Fibroblast of lung (primary cell): Measurements from ENCODE around the gene COL1A1. TPM values are rescaled to one million over a fixed set of nuclear protein-coding genes. Genes with fewer than 3 reads are reported as not detected.

Experiments used
- DNase-seq, 2 donors: peaks; one replicate each; pipeline versions ENCODE4 v3.0.0 to v3.0.0-alpha.2; 2010; ENCODE audit warnings: low read depth in 2 of 2
- H2AFZ ChIP-seq: 2 replicates; pipeline ENCODE4 v1.5.1; 2012; ENCODE audit warnings: low read length, control low read depth, inconsistent platforms
- H3K27ac ChIP-seq: 2 replicates; pipeline ENCODE4 v1.5.1; 2011; ENCODE audit warnings: low read length, control low read depth; ENCODE audit not compliant: insufficient read depth
- H3K27me3 ChIP-seq: 2 replicates; pipeline ENCODE4 v1.5.1; 2011; ENCODE audit warnings: mild to moderate bottlenecking, low read length; ENCODE audit not compliant: control insufficient read depth, insufficient read depth
- H3K36me3 ChIP-seq: 2 replicates; pipeline ENCODE4 v1.5.1; 2011; ENCODE audit warnings: low read length; ENCODE audit not compliant: control insufficient read depth, insufficient read depth
- H3K4me1 ChIP-seq: 2 replicates; pipeline ENCODE4 v1.5.1; 2011; ENCODE audit warnings: low read length; ENCODE audit not compliant: control insufficient read depth, insufficient read depth; ENCODE audit errors: extremely low read depth
- H3K4me2 ChIP-seq: 2 replicates; pipeline ENCODE4 v1.5.1; 2011; ENCODE audit warnings: low read length, control low read depth; ENCODE audit not compliant: insufficient read depth; ENCODE audit errors: extremely low read depth
- H3K4me3 ChIP-seq, 4 experiments: fragments of 200-600 bp in 1 of 4; sonication (generic) in 1 of 4; replicated peaks in 1 of 4; 2 replicates each; pipeline ENCODE4 v1.5.1; 2011 to 2016; ENCODE audit warnings: low read length in 4 of 4, low read depth in 3 of 4, mild to moderate bottlenecking in 3 of 4, control low read depth in 2 of 4, inconsistent platforms in 1 of 4, mixed read lengths in 1 of 4; ENCODE audit not compliant: insufficient read depth in 1 of 4; ENCODE audit errors: control extremely low read depth in 1 of 4
- H3K79me2 ChIP-seq: 2 replicates; pipeline ENCODE4 v1.5.1; 2012; ENCODE audit warnings: mild to moderate bottlenecking, low read length, inconsistent platforms; ENCODE audit not compliant: control insufficient read depth, insufficient read depth
- H3K9ac ChIP-seq: 2 replicates; pipeline ENCODE4 v1.5.1; 2011; ENCODE audit warnings: mild to moderate bottlenecking, low read length, control low read depth; ENCODE audit not compliant: insufficient read depth
- H3K9me3 ChIP-seq: 2 replicates; pipeline ENCODE4 v1.5.1; 2012; ENCODE audit warnings: low read depth, low read length; ENCODE audit not compliant: control insufficient read depth, insufficient read depth
- H4K20me1 ChIP-seq: 2 replicates; pipeline ENCODE4 v1.5.1; 2011; ENCODE audit warnings: low read length; ENCODE audit not compliant: control insufficient read depth, insufficient read depth; ENCODE audit errors: extremely low read depth
- EZH2 ChIP-seq: IDR thresholded peaks from 2 replicates; pipeline ENCODE4 v1.5.1; 2012; ENCODE audit warnings: low read length, control low read depth, mild to moderate bottlenecking; ENCODE audit errors: missing control alignments
- polyA plus RNA-seq, 2 donors: library from polyadenylated mRNA; depleted of rRNA in 1 of 2; stranded (reverse) in 1 of 2; unstranded in 1 of 2; fragments of >200 nt; gene quantifications; 2 replicates each; pipeline ENCODE4 v1.2.1, GENCODE V29; 2011 to 2012; ENCODE audit warnings: missing spikeins in 1 of 2
- total RNA-seq: library from RNA; depleted of rRNA; stranded (reverse); fragments of >200 nt; gene quantifications from 2 replicates; pipeline ENCODE4 v1.2.1, GENCODE V29; 2014
- TF ChIP-seq, protein P1 (sequence below), 2 donors: IDR thresholded peaks in 1 of 2; conservative IDR thresholded peaks in 1 of 2; 1 replicate in 1 of 2; 2 replicates in 1 of 2; pipeline ENCODE4 v1.5.1; 2011 to 2012; ENCODE audit warnings: low read length in 2 of 2, control low read depth in 1 of 2, inconsistent platforms in 1 of 2, low read depth in 1 of 2, mild to moderate bottlenecking in 1 of 2

The COL1A1 gene
- total and polyA plus RNA-seq, 2 donors (not counting 1 experiment from before 2014, with no cell fraction given): 541 to 584 TPM

DNA sequence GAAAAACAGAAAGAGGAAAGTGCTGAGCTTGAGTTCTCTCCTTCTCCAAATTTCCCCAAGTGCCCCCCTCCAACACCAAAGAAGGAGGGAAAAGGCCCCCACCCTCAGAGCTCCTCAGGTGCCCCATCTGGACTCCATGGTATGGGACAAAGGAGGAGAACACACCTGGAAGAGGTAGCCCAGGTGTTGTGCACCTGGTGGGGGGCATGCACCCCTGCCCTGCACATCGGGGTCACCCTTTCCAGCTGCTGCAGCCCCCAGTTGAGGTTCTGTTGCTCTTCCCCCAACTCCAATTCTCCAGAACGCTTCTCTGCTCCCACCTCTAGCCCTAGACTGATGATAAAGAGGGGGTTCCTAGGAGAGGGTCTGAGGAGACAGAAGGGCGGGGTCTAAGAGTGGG is 3.0 kb upstream of the COL1A1 start:
- peak overlapping the region; percentile 50 for H3K27ac ChIP-seq
- no peaks in the 10 kb centered on the region for H3K9me3 ChIP-seq
- H3K4me1 ChIP-seq: peaks cover 51% of the 10 kb centered on the region
- peaks cover 3% of the 10 kb centered on the region for H3K36me3 ChIP-seq
- no peaks in the 10 kb centered on the region for H4K20me1 ChIP-seq
- H2AFZ ChIP-seq: no peak overlapping the region
- peak overlapping the region in 1 of 4 experiments; percentile 31 for H3K4me3 ChIP-seq
- DNase-seq: no peak
- H3K27me3 ChIP-seq: no peaks in the 10 kb centered on the region
- H3K79me2 ChIP-seq: peaks cover 20% of the 10 kb centered on the region
- H3K4me2 ChIP-seq: peak overlapping the region; percentile 76
- H3K9ac ChIP-seq: peak overlapping the region; percentile 14
- TF ChIP-seq EZH2: no peak
- TF ChIP-seq, protein P1, sequence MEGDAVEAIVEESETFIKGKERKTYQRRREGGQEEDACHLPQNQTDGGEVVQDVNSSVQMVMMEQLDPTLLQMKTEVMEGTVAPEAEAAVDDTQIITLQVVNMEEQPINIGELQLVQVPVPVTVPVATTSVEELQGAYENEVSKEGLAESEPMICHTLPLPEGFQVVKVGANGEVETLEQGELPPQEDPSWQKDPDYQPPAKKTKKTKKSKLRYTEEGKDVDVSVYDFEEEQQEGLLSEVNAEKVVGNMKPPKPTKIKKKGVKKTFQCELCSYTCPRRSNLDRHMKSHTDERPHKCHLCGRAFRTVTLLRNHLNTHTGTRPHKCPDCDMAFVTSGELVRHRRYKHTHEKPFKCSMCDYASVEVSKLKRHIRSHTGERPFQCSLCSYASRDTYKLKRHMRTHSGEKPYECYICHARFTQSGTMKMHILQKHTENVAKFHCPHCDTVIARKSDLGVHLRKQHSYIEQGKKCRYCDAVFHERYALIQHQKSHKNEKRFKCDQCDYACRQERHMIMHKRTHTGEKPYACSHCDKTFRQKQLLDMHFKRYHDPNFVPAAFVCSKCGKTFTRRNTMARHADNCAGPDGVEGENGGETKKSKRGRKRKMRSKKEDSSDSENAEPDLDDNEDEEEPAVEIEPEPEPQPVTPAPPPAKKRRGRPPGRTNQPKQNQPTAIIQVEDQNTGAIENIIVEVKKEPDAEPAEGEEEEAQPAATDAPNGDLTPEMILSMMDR (conservative IDR thresholded peaks at IDR 0.05 in 1 of 2, IDR thresholded peaks at IDR 0.05 in 1 of 2; ENCODE audit: low read depth in 1 of 2, low read length in 2 of 2): no peak

DNA sequence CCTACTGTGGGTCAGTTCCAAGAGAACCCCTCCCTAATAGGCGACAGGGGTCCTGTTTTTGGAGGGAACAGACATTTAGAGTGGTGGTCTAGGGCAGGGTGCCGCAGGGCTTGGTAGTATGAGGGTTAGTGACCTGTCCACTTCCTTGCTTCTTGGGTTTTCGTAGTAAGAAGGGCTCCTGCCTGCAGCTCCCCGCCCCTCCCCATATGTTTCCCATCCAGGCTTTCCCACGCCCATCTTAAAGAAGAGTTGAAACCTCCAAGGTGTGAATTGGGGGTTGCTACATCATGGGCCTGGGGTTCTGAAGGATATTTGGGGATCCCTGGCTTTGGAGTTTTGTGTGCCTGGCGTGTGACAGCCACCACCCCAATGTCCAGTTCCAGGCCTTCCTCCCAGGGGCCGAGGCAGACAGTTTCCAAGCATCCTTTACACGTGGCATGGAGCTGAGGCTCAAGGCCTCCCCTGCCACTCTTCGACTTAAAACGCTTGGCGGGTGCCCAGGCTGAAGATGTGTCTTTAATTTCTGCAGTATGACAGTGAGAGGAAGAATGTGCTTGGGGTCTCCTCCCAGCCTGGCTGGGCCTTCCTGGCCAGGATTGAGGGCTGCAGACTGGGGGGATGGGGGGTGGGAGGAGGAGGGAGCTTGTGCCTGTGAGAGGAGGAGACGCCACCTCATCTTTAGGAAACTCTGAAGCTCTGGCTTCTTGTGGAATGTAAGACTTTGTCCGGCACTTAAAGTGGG is 2.3 kb upstream of the COL1A1 start:
- Histone ChIP-seq H3K27ac (peak overlapping the region; percentile 80), H2AFZ (no peak overlapping the region), H3K4me2 (peak overlapping the region; percentile 28), H3K27me3 (no peaks in the 10 kb centered on the region), H3K4me3 (peak overlapping the region in 1 of 4 experiments; percentile 42), H4K20me1 (no peaks in the 10 kb centered on the region), H3K9me3 (no peaks in the 10 kb centered on the region), H3K9ac (no peak overlapping the region), H3K79me2 (peaks cover 27% of the 10 kb centered on the region), H3K4me1 (peaks cover 45% of the 10 kb centered on the region), H3K36me3 (peaks cover 5% of the 10 kb centered on the region)
- no peak for TF ChIP-seq EZH2
- TF ChIP-seq, protein P1 (conservative IDR thresholded peaks at IDR 0.05 in 1 of 2, IDR thresholded peaks at IDR 0.05 in 1 of 2; ENCODE audit: low read depth in 1 of 2, low read length in 2 of 2): no peak
- DNase-seq: peak; percentile 78 to 99

DNA sequence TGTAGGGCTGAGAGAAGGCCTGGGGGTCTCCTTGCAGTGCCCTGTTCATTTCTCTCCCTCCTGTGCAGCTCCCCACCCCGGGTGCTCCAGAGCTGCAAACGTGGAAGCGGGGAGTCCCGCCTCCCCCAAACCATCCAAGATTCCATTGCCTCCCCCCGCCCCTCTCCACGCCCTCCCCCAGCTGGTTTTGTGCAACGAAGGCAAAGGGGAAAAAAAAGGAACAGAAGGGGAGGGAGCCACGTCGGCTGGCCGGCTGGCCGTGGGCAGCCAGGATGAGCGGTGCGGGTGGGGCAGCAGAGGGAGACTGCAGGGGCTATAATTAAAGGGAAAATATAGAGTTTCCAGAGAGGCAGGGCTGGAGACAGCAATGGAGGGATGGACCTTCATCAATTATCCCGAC is 1.7 kb upstream of the COL1A1 start:
- peak overlapping the region; percentile 80 for H3K27ac ChIP-seq
- H3K79me2 ChIP-seq: peaks cover 34% of the 10 kb centered on the region
- H2AFZ ChIP-seq: no peak overlapping the region
- peak overlapping the region; percentile 45 for H3K4me2 ChIP-seq
- H3K36me3 ChIP-seq: peaks cover 6% of the 10 kb centered on the region
- H3K27me3 ChIP-seq: no peaks in the 10 kb centered on the region
- no peaks in the 10 kb centered on the region for H4K20me1 ChIP-seq
- H3K9me3 ChIP-seq: no peaks in the 10 kb centered on the region
- peak overlapping the region in 1 of 4 experiments; percentile 90 for H3K4me3 ChIP-seq
- peak; percentile 47 to 78 for DNase-seq
- peak overlapping the region; percentile 24 for H3K9ac ChIP-seq
- peaks cover 42% of the 10 kb centered on the region for H3K4me1 ChIP-seq
- TF ChIP-seq, protein P1 (conservative IDR thresholded peaks at IDR 0.05 in 1 of 2, IDR thresholded peaks at IDR 0.05 in 1 of 2; ENCODE audit: low read depth in 1 of 2, low read length in 2 of 2): no peak
- no peak for TF ChIP-seq EZH2
